Endothelial cell of umbilical vein (primary cell): Measurements from ENCODE around the gene PLSCR1. TPM values are rescaled to one million over a fixed set of nuclear protein-coding genes. Genes with fewer than 3 reads are reported as not detected.
"Not testable (repeated sequence)": the region's sequence is repeated elsewhere in the genome, so short reads cannot be mapped to it uniquely, and the experiment has no call there.

ENCODE experiments used
- BruUV-seq: library from RNA; stranded (reverse); fragments of 400-500 nt; replicated peaks from 2 replicates; lab custom pipeline; 2021; lab: Mats Ljungman, UMichigan
- CTCF ChIA-PET: fragments of 300-600, 350-600 bp; sonication (Branson Sonifier 250); formaldehyde crosslinking; loops from one replicate; lab custom pipeline; 2021; ENCODE audit warnings: antibody characterized with exemption, inconsistent platforms; lab: Charles Lee
- POLR2A ChIA-PET: fragments of 300-600, 350-600 bp; sonication (Branson Sonifier 250); formaldehyde crosslinking; loops from one replicate; lab custom pipeline; 2021; ENCODE audit warnings: antibody characterized with exemption, inconsistent platforms; lab: Charles Lee
- DNase-seq: peaks from one replicate; pipeline ENCODE4 v3.0.0-alpha.2; 2011; ENCODE audit warnings: low read depth, low spot score
- FAIRE-seq: peaks from 2 replicates; lab custom pipeline; 2011; peaks lifted over from hg19 to GRCh38; lab: Jason Lieb, UNC
- H2AFZ ChIP-seq: 2 replicates; pipeline ENCODE4 v1.6.0; 2012; ENCODE audit warnings: low read depth, low read length, control low read depth, inconsistent platforms
- H3K27ac ChIP-seq: 2 replicates; pipeline ENCODE4 v1.5.1; 2011; ENCODE audit warnings: low read depth, mild to moderate bottlenecking, control low read depth, low read length, moderate library complexity; ENCODE audit not compliant: insufficient read depth
- H3K27me3 ChIP-seq, 2 experiments: 2 replicates each; pipeline versions ENCODE4 v1.6.0 to v1.6.1; 2011; ENCODE audit warnings: low read length in 2 of 2, mixed read lengths in 1 of 2; ENCODE audit not compliant: control insufficient read depth in 2 of 2, insufficient read depth in 2 of 2
- H3K36me3 ChIP-seq, 2 experiments: 2 replicates in 1 of 2; 3 replicates in 1 of 2; pipeline ENCODE4 v1.5.1; 2011; ENCODE audit warnings: low read length in 2 of 2, mild to moderate bottlenecking in 1 of 2, moderate library complexity in 1 of 2; ENCODE audit not compliant: control insufficient read depth in 2 of 2, insufficient read depth in 2 of 2; ENCODE audit errors: extremely low read depth in 1 of 2
- H3K4me1 ChIP-seq: 3 replicates; pipeline ENCODE4 v1.5.1; 2011; ENCODE audit warnings: mild to moderate bottlenecking, low read length; ENCODE audit not compliant: control insufficient read depth, insufficient read depth; ENCODE audit errors: extremely low read depth
- H3K4me2 ChIP-seq: 2 replicates; pipeline ENCODE4 v1.6.1; 2011; ENCODE audit warnings: low read length, control low read depth, mixed read lengths; ENCODE audit not compliant: insufficient read depth
- H3K4me3 ChIP-seq, 3 experiments: fragments of 200-600 bp in 1 of 3; sonication (generic), shearing (Covaris generic) in 1 of 3; replicated peaks in 1 of 3; 2 replicates each; pipeline ENCODE4 v1.5.1; 2011 to 2016; ENCODE audit warnings: control low read depth in 3 of 3, low read length in 3 of 3, mild to moderate bottlenecking in 2 of 3, inconsistent platforms in 1 of 3, low read depth in 1 of 3, moderate library complexity in 1 of 3; ENCODE audit not compliant: insufficient read depth in 1 of 3
- H3K79me2 ChIP-seq: 2 replicates; pipeline ENCODE4 v1.6.0; 2012; ENCODE audit warnings: low read length, inconsistent platforms; ENCODE audit not compliant: control insufficient read depth, insufficient read depth
- H3K9ac ChIP-seq: replicated peaks from 2 replicates; pipeline ENCODE3; 2011; ENCODE audit warnings: low read length, control low read depth; ENCODE audit not compliant: insufficient read depth; ENCODE audit errors: extremely low read depth
- H3K9me1 ChIP-seq: replicated peaks from 3 replicates; pipeline ENCODE4 v1.6.0; 2011; ENCODE audit warnings: mild to moderate bottlenecking, low read length; ENCODE audit not compliant: control insufficient read depth, insufficient read depth; ENCODE audit errors: extremely low read depth
- H3K9me3 ChIP-seq: replicated peaks from 2 replicates; pipeline ENCODE4 v1.5.1; 2012; ENCODE audit warnings: low read length, inconsistent platforms; ENCODE audit not compliant: control insufficient read depth, insufficient read depth
- H4K20me1 ChIP-seq: replicated peaks from 2 replicates; pipeline ENCODE3; 2011; ENCODE audit warnings: mild to moderate bottlenecking, low read length; ENCODE audit not compliant: control insufficient read depth, insufficient read depth; ENCODE audit errors: extremely low read depth
- EZH2 ChIP-seq: IDR thresholded peaks from 2 replicates; pipeline ENCODE4 v1.6.1; 2012; ENCODE audit warnings: borderline replicate concordance, low read depth, mild to moderate bottlenecking, moderate library complexity, low read length, inconsistent platforms; ENCODE audit not compliant: severe bottlenecking
- FOS ChIP-seq: IDR thresholded peaks from 2 replicates; pipeline ENCODE4 v1.6.1; 2011; ENCODE audit warnings: mild to moderate bottlenecking, low read length, moderate library complexity, borderline replicate concordance; ENCODE audit not compliant: insufficient read depth
- MYC ChIP-seq: IDR thresholded peaks from one replicate; pipeline ENCODE4 v1.6.1; 2011; ENCODE audit warnings: mild to moderate bottlenecking, low read depth, low read length
- POLR2A ChIP-seq: IDR thresholded peaks from 2 replicates; pipeline ENCODE4 v1.6.1; 2012; ENCODE audit warnings: low read depth, mild to moderate bottlenecking, control low read depth, low read length
- POLR2AphosphoS5 ChIP-seq: IDR thresholded peaks from 2 replicates; pipeline ENCODE4 v1.6.1; 2012; ENCODE audit warnings: low read depth, mild to moderate bottlenecking, control low read depth, low read length, moderate library complexity; ENCODE audit not compliant: insufficient read depth
- dilution Hi-C: fragments of 300-500 bp; cut with MboI; formaldehyde crosslinking; loops from one replicate; pipeline ENCODE4 v1.15.0; 2019; ENCODE audit warnings: low sequenced_read_pairs; ENCODE audit not compliant: extremely low pct_ligation_motif_present
- intact Hi-C: fragments of 100-400 bp; cut with micrococcal nuclease; formaldehyde crosslinking; loops from one replicate; pipeline ENCODE4 v1.10.0; 2022
- polyA plus RNA-seq, 4 experiments: library from polyadenylated mRNA; depleted of rRNA in 3 of 4; stranded (reverse) in 3 of 4; unstranded in 1 of 4; fragments of >200 nt; gene quantifications; 2 replicates each; pipeline versions ENCODE4 v1.2.1 to v1.2.3, GENCODE V29; 2011 to 2012; ENCODE audit warnings: missing spikeins in 1 of 4
- total RNA-seq: library from RNA; stranded (reverse); gene quantifications from 2 replicates; pipeline ENCODE4 v1.2.3, GENCODE V29; 2021

Gene PLSCR1
- total and polyA plus RNA-seq, 2 donors (not counting 3 experiments of a cell fraction or from before 2014, with no cell fraction given) = 53.2 to 78.7 TPM

DNA sequence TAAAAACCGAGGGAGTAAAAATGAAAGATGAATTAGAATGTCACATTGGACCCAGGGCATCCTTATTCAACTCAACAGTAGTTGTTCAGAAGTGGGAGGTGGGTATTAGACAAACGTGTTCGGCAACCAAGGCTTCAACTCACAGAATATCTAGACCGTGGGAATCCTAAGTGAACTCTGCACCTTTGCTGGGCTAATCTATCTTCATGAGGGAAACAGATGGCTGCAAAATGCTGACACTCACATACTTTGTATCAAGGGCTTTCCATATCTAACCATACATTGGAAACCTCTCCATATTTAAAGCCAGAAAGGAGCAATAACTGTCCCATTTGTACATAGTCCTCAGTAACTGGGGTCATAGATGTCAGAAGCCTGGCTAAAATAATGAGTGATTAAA lies 20.9 kb downstream of the PLSCR1 start:
- Histone ChIP-seq H3K9ac (no peak overlapping the region), H3K4me3 (no peak overlapping the region), H3K9me1 (no peaks in the 10 kb centered on the region), H2AFZ (no peak overlapping the region), H3K4me1 (no peaks in the 10 kb centered on the region), H3K27ac (no peak overlapping the region), H3K9me3 (no peaks in the 10 kb centered on the region), H3K4me2 (no peak overlapping the region), H3K27me3 (no peaks in the 10 kb centered on the region), H4K20me1 (no peaks in the 10 kb centered on the region), H3K36me3 (peaks cover 2 to 5% of the 10 kb centered on the region in 2 experiments), H3K79me2 (no peaks in the 10 kb centered on the region)
- TF ChIP-seq POLR2A = no peak
- no peak for TF ChIP-seq POLR2AphosphoS5
- no peak for TF ChIP-seq FOS
- TF ChIP-seq MYC = no peak
- no peak for TF ChIP-seq EZH2
- intact Hi-C loops (no loop called here), dilution Hi-C loops (no loop called here)
- no peak for FAIRE-seq
- CTCF ChIA-PET = interaction anchor here (1.0 kb wide), 2 partner anchors 9 to 54 kb away, joined by 3 read pairs; no protein-coding TSS in a partner anchor
- BruUV-seq = no TSS peak
- no peak for DNase-seq
- POLR2A ChIA-PET = no interaction called here

DNA sequence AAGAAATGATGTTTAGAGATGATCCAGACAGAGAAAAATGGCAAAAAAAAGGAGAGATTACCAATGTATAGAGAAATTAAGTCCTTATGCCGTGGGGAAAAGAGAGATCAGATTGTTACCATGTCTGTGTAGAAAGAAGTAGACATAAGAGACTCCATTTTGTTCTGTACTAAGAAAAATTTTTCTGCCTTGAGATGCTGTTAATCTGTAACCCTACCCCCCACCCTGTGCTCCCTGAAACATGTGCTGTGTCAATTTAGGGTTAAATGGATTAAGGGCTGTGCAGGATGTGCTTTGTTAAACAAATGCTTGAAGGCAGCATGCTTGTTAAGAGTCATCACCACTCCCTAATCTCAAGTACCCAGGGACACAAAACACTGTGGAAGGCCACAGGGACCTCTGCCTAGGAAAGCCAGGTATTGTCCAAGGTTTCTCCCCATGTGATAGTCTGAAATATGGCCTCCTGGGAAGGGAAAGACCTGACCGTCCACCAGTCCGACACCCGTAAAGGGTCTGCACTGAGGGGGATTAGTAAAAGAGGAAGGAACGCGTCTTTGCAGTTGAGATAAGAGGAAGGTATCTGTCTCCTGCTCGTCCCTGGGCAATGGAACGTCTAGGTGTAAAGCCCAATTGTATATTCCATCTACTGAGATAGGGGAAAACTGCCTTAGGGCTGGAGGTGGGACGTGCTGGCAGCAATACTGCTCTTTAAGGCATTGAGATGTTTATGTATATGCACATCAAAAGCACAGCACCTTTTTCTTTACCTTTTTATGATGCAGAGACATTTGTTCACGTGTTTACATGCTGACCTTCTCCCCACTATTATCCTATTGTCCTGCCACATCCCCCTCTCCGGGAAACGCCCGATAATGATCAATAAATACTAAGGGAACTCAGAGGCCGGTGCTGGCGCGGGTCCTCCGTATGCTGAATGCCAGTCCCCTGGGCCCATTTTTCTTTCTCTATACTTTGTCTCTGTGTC lies 21.9 kb downstream of the PLSCR1 start:
- CTCF ChIA-PET, H3K36me3 ChIP-seq, H4K20me1 ChIP-seq, H3K9me3 ChIP-seq, BruUV-seq, DNase-seq, H3K27ac ChIP-seq, H3K4me2 ChIP-seq, H3K79me2 ChIP-seq, H3K27me3 ChIP-seq, H3K9ac ChIP-seq, H3K9me1 ChIP-seq, H2AFZ ChIP-seq, intact Hi-C loops, H3K4me3 ChIP-seq, H3K4me1 ChIP-seq, FAIRE-seq, dilution Hi-C loops: not testable (repeated sequence)
- POLR2A ChIA-PET = interaction anchor here (0.7 kb wide), 1 partner anchor 16 kb away, joined by 3 read pairs; no protein-coding TSS in a partner anchor
